Nephron (organoid): Measurements from ENCODE around the gene PSMG2.

Experiments
- H3K27ac Mint-ChIP-seq, 3 experiments: 2 replicates each; pipeline ENCODE4 v1.8.0; 2020; ENCODE audit warnings: mixed read lengths in 3 of 3, mild to moderate bottlenecking in 2 of 3, moderate library complexity in 1 of 3
- H3K27me3 Mint-ChIP-seq: 2 replicates; pipeline ENCODE4 v1.8.0; 2021; ENCODE audit warnings: low read depth, mild to moderate bottlenecking, moderate library complexity, mixed read lengths
- H3K36me3 Mint-ChIP-seq: 2 replicates; pipeline ENCODE4 v1.8.0; 2020; ENCODE audit warnings: low read depth, mixed read lengths
- H3K4me1 Mint-ChIP-seq: 2 replicates; pipeline ENCODE4 v1.8.0; 2020; ENCODE audit warnings: mixed read lengths
- H3K4me3 Mint-ChIP-seq, 3 experiments: 2 replicates each; pipeline ENCODE4 v1.8.0; 2020; ENCODE audit warnings: mild to moderate bottlenecking in 3 of 3, mixed read lengths in 3 of 3, moderate library complexity in 2 of 3
- H3K9me3 Mint-ChIP-seq: 2 replicates; pipeline ENCODE4 v1.8.0; 2020; ENCODE audit warnings: mixed read lengths
- CTCF ChIP-seq, 3 experiments: fragments of 200-600 bp; sonication (generic); IDR thresholded peaks; one replicate each; pipeline ENCODE4 v1.5.0; 2021; ENCODE audit warnings: antibody characterized with exemption in 3 of 3; ENCODE audit not compliant: unreplicated experiment in 3 of 3

PSMG2 gene

GRCh38 chr18:12726774-12727550, 24.1 kb downstream of the PSMG2 start:
- Mint-ChIP-seq H3K4me1 (no peaks in the 10 kb centered on the region), H3K4me3 (no peak overlapping the region), H3K27ac (no peak overlapping the region), H3K36me3 (peaks cover 20% of the 10 kb centered on the region), H3K9me3 (peaks cover 14% of the 10 kb centered on the region), H3K27me3 (no peaks in the 10 kb centered on the region)
- peak; percentile 75 to 83 (median 83) for TF ChIP-seq CTCF (IDR thresholded peaks at IDR 0.05; ENCODE audit: unreplicated experiment in 3 of 3)

- no peak for TF ChIP-seq CTCF (IDR thresholded peaks at IDR 0.05; ENCODE audit: unreplicated experiment in 3 of 3)
- H3K4me1 Mint-ChIP-seq: no peaks in the 10 kb centered on the region
- H3K4me3 Mint-ChIP-seq: no peak overlapping the region
- no peaks in the 10 kb centered on the region for H3K27me3 Mint-ChIP-seq
- H3K9me3 Mint-ChIP-seq: peaks cover 5% of the 10 kb centered on the region
- no peak overlapping the region for H3K27ac Mint-ChIP-seq
- no peaks in the 10 kb centered on the region for H3K36me3 Mint-ChIP-seq
Observed at GRCh38 chr18:12737243-12737902, 34.5 kb downstream of the PSMG2 start.

- no peaks in the 10 kb centered on the region for H3K36me3 Mint-ChIP-seq
- no peak overlapping the region for H3K27ac Mint-ChIP-seq
- no peaks in the 10 kb centered on the region for H3K27me3 Mint-ChIP-seq
- H3K4me1 Mint-ChIP-seq: no peaks in the 10 kb centered on the region
- H3K4me3 Mint-ChIP-seq: no peak overlapping the region
- TF ChIP-seq CTCF (IDR thresholded peaks at IDR 0.05; ENCODE audit: unreplicated experiment in 3 of 3): no peak
- H3K9me3 Mint-ChIP-seq: no peaks in the 10 kb centered on the region
Observed at GRCh38 chr18:12741351-12741750, 38.5 kb downstream of the PSMG2 start.

- H3K36me3 Mint-ChIP-seq: no peaks in the 10 kb centered on the region
- TF ChIP-seq CTCF (IDR thresholded peaks at IDR 0.05; ENCODE audit: unreplicated experiment in 3 of 3): no peak
- H3K27ac Mint-ChIP-seq: no peak overlapping the region
- no peaks in the 10 kb centered on the region for H3K27me3 Mint-ChIP-seq
- H3K4me1 Mint-ChIP-seq: no peaks in the 10 kb centered on the region
- H3K4me3 Mint-ChIP-seq: no peak overlapping the region
- H3K9me3 Mint-ChIP-seq: no peaks in the 10 kb centered on the region
Observed at GRCh38 chr18:12742453-12742852, 39.6 kb downstream of the PSMG2 start.

GRCh38 chr18:12744103-12744502, 41.3 kb downstream of the PSMG2 start:
- no peaks in the 10 kb centered on the region for H3K4me1 Mint-ChIP-seq
- no peak overlapping the region for H3K4me3 Mint-ChIP-seq
- no peak overlapping the region for H3K27ac Mint-ChIP-seq
- peak; percentile 36 to 57 (median 49) for TF ChIP-seq CTCF (IDR thresholded peaks at IDR 0.05; ENCODE audit: unreplicated experiment in 3 of 3)
- no peaks in the 10 kb centered on the region for H3K9me3 Mint-ChIP-seq
- H3K27me3 Mint-ChIP-seq: no peaks in the 10 kb centered on the region
- no peaks in the 10 kb centered on the region for H3K36me3 Mint-ChIP-seq
